Smooth muscle cell of the brain vasculature (primary cell): ENCODE results near the gene MAPK8.

ENCODE experiments used
- DNase-seq: peaks from one replicate; pipeline ENCODE4 v3.0.0-alpha.2; 2012; ENCODE audit warnings: low read depth, low spot score

MAPK8 gene

GRCh38 chr10:48291190-48291589 is 15.3 kb upstream of the MAPK8 start:
- no peak for DNase-seq

GRCh38 chr10:48292616-48293015 is 13.9 kb upstream of the MAPK8 start:
- no peak for DNase-seq

- DNase-seq: no peak
These were observed 12.0 kb upstream of the MAPK8 start for GRCh38 chr10:48294431-48294830.

- no peak for DNase-seq
These were observed 9.8 kb upstream of the MAPK8 start for GRCh38 chr10:48296576-48297098.

- no peak for DNase-seq
These were observed 7.4 kb upstream of the MAPK8 start for GRCh38 chr10:48299066-48299465.

GRCh38 chr10:48299692-48300091 is 6.8 kb upstream of the MAPK8 start:
- no peak for DNase-seq

GRCh38 chr10:48300556-48300955 is 5.9 kb upstream of the MAPK8 start:
- no peak for DNase-seq

GRCh38 chr10:48302515-48303476 is 3.7 kb upstream of the MAPK8 start:
- no peak for DNase-seq

GRCh38 chr10:48305905-48306264 is 592 bp upstream of the MAPK8 start:
- DNase-seq: no peak

GRCh38 chr10:48306870-48307710 is 613 bp downstream of the MAPK8 start:
- no peak for DNase-seq

- DNase-seq: no peak
These were observed 1.2 kb downstream of the MAPK8 start for GRCh38 chr10:48307711-48308018.

- no peak for DNase-seq
These were observed 3.3 kb downstream of the MAPK8 start for GRCh38 chr10:48309711-48310226.

- no peak for DNase-seq
These were observed 7.6 kb downstream of the MAPK8 start for GRCh38 chr10:48314107-48314506.

GRCh38 chr10:48316236-48316635 is 9.8 kb downstream of the MAPK8 start:
- no peak for DNase-seq

GRCh38 chr10:48317321-48317990 is 11.0 kb downstream of the MAPK8 start:
- no peak for DNase-seq

GRCh38 chr10:48322017-48322416 is 15.5 kb downstream of the MAPK8 start:
- DNase-seq: no peak

- no peak for DNase-seq
These were observed 18.1 kb downstream of the MAPK8 start for GRCh38 chr10:48324580-48324979.

- no peak for DNase-seq
These were observed 23.8 kb downstream of the MAPK8 start for GRCh38 chr10:48330269-48330668.

GRCh38 chr10:48331436-48331835 is 25.0 kb downstream of the MAPK8 start:
- DNase-seq: no peak

GRCh38 chr10:48332166-48332870 is 25.8 kb downstream of the MAPK8 start:
- DNase-seq: no peak

- no peak for DNase-seq
These were observed 26.4 kb downstream of the MAPK8 start for GRCh38 chr10:48332871-48333216.
